GM12801 (cell line): ENCODE data around the gene MPL.

Experiments used
- CTCF ChIP-seq: IDR thresholded peaks from one replicate; pipeline ENCODE4 v1.5.1; 2011; ENCODE audit warnings: control low read depth; ENCODE audit not compliant: insufficient read length; ENCODE audit errors: extremely low read depth

Gene MPL

GRCh38 chr1:43327549-43328292, 9.9 kb upstream of the MPL start:
- TF ChIP-seq CTCF: no peak

GRCh38 chr1:43329995-43330751, 7.4 kb upstream of the MPL start:
- TF ChIP-seq CTCF: no peak

- no peak for TF ChIP-seq CTCF
These were observed 5.9 kb upstream of the MPL start for GRCh38 chr1:43331688-43332087.

GRCh38 chr1:43334453-43335205, 3.0 kb upstream of the MPL start:
- TF ChIP-seq CTCF: no peak

GRCh38 chr1:43338001-43338400, 383 bp downstream of the MPL start:
- TF ChIP-seq CTCF: no peak

GRCh38 chr1:43339584-43340232, 2.1 kb downstream of the MPL start:
- TF ChIP-seq CTCF: no peak

GRCh38 chr1:43340559-43340958, 2.9 kb downstream of the MPL start:
- no peak for TF ChIP-seq CTCF
